ENCODE results near the gene CERCAM.

DNA sequence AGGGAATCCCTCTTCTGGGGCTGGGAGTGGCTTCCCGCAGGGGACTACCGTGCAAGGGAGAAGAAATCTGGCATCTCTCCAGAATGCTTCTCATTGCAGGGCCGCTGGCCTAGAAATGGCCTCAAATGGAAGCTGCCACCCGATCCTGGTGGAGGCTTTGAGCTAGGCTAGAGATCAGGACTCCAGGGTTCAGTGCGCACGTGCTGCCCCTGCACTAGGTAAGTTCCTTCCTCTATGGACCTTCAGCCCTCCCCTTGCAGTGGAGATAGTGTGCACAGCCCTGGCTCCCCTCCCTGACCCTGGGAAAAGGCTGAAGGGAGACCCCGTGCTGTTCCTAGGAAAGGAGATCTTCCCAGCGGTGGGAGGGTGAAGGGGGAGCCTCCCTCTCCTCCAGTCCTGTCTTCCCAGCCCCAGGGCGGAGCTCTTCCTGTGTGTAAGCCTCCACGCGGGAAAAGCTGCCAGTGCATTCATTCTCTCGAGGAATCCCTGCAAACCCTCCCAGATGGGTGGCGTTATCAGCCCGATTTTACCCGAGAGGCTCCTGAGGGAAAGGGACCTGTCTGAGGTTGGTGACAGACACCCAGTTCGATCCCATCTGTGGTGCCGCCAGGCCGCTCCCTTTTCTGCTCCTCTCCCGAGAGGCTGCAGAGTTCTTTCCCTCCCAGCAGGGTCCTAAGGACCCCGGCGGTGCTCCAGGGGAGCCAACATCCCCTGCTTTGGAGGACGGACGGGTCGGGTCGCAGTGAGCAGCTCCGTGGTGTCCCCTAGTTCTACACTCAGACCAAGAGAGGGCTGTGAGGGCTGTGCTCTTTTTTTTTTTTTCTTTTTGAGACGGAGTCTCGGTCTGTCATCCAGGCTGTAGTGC is 1.4 kb upstream of the CERCAM start:
- TF ChIP-seq, protein P1, sequence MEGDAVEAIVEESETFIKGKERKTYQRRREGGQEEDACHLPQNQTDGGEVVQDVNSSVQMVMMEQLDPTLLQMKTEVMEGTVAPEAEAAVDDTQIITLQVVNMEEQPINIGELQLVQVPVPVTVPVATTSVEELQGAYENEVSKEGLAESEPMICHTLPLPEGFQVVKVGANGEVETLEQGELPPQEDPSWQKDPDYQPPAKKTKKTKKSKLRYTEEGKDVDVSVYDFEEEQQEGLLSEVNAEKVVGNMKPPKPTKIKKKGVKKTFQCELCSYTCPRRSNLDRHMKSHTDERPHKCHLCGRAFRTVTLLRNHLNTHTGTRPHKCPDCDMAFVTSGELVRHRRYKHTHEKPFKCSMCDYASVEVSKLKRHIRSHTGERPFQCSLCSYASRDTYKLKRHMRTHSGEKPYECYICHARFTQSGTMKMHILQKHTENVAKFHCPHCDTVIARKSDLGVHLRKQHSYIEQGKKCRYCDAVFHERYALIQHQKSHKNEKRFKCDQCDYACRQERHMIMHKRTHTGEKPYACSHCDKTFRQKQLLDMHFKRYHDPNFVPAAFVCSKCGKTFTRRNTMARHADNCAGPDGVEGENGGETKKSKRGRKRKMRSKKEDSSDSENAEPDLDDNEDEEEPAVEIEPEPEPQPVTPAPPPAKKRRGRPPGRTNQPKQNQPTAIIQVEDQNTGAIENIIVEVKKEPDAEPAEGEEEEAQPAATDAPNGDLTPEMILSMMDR (IDR thresholded peaks at IDR 0.05) = no peak
- no peak for TF ChIP-seq POLR2A (IDR thresholded peaks at IDR 0.05)

All from esophagus squamous epithelium (tissue), 4 donors.